LoVo (cell line): Measurements from ENCODE around the gene TPGS2.
"Not testable (repeated sequence)": the region's sequence is repeated elsewhere in the genome, so short reads cannot be mapped to it uniquely, and the experiment has no call there.

ENCODE experiments used
- DNase-seq: peaks from one replicate; pipeline ENCODE4 v3.0.0-alpha.2; 2016; ENCODE audit warnings: low spot score

Gene TPGS2

DNA sequence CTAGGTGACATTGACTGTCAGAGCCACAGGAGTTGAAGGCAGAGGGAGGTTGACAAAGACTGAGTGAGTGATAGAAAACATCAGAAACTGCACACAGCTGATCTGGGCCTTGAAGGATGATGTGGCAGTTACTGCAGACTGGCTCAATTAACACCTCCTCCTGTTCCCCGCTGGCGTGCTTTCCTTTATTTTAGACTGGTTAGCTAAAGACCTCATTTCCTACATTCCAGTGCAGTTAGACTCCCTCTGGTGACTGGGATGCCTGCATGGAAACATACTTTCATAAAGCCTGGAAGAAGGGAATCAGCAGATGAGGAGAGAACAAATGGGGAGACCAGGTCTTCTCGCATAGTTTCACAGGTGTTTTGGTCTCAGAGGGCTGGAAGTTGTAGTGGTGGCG lies 7.1 kb downstream of the TPGS2 start:
- DNase-seq = no peak

DNA sequence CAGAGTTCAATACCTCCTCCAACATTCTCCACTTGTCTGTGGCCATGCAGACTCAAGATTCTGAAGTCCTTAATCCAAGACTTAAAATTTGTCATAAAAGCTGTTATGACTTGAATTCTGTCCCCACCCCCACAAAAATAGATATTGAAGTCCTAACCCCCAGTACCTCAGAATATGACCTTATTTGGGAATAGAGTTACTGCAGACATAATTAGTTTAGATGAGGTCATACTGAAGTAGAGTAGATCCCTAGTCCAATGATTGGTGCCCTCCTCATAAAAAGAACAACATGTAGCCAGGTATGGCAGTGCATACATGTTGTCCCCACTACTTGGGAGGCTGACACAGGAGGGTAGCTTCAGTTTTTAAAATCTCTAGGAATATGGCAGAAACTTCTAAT lies 9.2 kb downstream of the TPGS2 start:
- no peak for DNase-seq

DNA sequence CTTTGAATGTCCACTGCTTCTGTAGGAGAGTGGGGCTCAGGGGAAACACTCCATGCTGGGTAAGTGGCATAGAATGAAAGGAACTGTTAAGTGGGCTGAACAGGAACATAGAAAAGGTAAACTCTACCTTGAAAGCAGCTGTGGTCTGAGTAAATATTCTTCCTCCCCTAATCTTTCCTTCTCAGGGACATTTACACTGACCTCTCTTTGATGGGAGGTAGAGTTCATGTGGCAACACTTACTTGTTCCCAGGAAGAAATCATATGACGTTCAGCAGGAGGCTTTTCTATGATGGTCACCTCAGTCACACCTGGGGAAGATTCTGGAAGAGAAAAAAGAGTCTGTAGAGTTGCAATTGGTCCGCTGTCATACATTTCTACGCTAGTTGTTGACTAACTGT lies 10.2 kb downstream of the TPGS2 start:
- DNase-seq = no peak

DNA sequence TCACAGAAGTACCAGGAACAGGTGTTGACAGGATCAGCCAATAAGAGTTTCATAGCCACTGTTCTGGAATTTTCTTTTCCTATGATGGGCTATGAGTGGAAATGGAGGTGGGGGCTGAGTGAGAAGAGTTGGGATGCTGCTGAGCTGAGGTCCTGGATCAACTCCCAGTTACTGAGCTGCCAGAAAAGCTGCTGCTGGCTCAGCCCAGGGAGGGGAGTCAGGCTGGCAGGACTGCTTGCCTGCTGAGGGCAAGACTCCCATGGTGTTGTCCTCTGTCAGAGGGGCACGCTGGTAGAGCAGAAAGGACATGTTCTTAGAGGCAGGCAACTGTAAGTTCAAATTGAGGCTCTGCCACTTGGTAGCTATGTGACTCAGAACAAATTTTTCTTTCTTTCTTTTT lies 11.8 kb downstream of the TPGS2 start:
- no peak for DNase-seq

DNA sequence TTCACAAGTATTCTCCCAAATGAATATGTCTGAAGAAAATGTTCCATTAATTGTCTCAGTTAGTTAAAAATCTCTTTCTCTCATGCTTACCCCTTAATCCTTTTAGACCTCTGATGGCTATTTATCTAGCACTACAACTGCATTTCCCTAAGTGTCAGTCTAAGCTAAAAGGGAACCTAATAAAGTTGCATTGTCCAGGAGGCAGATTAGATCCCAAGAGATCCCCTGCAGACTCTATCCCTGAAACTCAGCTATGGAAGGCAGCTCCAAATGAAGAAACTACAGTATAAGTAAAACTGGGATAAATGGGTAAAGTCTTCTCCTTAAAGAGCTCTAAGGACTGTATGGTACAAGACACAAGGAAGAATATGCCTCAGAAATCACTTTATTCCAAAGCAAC lies 12.7 kb downstream of the TPGS2 start:
- not testable (repeated sequence) for DNase-seq

DNA sequence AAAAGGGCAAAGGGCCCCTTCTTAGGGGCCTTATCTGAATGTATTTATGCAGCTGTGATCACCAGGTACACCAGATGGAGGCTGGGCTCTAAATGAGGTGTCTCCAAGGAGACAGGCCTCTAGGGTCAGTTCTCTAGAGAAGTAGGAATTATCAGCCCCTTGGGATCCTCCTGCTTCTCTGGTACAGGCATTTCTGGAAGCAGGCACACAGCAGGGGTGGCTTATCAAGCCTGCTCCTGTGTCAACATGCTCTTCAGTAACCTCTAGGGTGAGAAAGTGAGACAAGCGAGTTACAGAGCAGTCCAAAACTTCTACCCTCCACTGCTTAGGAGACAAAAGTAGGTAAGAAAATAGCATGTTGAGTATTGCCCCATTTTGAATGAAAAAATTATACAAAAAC lies 13.8 kb downstream of the TPGS2 start:
- DNase-seq = no peak

DNA sequence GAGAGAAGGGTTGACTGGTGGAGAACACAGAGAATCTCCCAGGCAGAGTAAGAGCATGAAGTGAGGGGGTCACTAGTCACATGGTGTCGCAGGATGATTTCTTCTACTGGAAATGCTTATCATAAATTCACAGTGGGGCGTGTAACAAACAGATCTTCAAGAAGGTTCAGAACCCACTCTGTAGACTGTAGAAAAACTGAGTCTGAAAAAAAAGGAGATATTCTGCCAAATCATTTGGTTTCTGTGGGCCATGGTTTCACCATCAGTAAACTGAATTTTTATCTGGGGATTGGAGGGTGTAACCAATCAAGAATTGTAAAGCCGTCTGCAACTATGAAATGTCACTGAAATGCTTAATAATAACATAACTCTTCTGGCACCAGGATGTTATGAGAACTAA lies 15.0 kb downstream of the TPGS2 start:
- no peak for DNase-seq

DNA sequence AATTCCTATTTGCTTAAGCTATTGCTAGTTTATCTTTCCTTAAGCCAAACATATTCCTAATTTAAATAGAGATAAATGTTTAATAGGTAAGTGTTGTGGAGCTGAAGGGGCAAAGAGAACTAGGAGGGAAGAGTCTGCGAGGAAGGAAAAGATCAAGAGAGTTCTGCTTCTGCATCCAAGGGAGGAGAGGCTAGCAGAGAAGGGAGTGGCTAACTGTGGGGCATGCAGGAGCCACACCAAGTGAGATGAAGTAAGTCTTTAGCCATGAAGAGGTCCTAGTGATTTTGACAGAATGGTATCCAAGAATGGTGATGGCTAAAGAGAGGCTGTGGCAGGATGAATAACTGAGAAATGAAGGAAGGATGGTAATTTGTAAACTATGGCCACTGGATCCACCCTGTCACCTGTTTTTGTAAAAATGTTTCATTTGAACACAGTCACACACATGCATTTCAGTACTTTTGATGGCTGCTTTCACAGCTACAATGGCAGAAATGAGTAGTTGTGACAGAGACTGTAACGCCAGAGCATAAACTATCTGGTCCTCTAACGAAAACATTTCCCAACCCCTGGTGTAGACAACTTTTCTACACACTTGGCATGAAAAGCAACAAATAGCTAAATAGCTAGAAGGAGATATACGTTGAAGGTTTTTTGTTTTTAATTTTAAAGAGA lies 15.6 kb downstream of the TPGS2 start:
- no peak for DNase-seq

DNA sequence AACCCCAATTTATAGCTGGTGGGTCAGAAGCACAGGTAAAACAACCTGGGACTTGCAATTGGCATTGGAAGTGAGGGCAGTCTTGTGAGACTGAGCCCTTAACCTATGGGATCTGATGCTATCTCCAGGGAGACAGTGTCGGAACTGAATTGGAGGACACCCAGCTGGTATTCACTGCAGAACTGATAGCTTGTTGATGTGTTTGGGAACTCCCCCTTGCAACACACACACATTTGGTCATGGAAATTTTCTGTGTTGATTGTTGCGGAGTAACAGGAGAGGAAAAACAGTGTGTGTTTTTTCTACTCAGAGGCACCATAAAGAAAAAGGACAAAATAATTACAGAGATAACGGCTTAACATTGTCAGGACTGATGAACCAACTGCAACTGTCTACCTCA lies 16.1 kb downstream of the TPGS2 start:
- DNase-seq = no peak

DNA sequence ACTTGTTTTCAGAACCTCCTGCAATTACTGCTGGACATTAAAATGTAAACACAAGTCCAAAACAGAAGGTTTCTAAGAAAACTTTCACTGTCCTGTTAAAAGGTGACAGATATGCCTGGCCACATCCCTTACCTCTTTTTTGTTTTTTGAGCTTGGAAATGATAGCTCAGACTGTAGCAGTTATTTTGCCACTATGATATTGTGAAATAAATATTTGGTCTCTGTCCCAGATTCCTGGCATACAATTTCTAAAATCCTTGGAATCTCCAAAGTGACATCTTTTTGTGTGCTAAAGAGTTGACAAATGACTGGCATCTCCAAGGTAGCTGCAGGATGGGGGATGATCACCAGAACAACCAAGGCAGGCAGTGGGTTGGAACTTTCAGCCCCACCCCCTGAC lies 16.8 kb downstream of the TPGS2 start:
- no peak for DNase-seq

DNA sequence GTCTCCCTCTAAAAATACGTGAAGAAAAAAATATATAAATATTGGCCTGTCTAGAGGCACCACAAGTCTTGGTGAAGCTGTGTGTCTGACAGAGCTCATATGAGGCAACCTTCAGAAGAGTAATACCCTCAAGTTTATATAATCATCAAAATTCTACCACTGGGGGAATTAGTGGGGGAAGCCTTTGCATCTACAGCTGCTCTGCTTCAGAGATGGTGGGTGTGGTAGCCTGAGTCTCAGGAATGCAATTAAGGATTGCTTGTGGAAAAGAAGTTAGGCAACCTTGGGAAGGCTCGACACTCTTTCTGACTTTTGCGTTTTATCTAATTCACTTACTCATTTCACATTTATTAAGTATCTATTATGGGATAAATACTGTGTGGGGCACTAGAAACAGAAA lies 17.4 kb downstream of the TPGS2 start:
- no peak for DNase-seq

DNA sequence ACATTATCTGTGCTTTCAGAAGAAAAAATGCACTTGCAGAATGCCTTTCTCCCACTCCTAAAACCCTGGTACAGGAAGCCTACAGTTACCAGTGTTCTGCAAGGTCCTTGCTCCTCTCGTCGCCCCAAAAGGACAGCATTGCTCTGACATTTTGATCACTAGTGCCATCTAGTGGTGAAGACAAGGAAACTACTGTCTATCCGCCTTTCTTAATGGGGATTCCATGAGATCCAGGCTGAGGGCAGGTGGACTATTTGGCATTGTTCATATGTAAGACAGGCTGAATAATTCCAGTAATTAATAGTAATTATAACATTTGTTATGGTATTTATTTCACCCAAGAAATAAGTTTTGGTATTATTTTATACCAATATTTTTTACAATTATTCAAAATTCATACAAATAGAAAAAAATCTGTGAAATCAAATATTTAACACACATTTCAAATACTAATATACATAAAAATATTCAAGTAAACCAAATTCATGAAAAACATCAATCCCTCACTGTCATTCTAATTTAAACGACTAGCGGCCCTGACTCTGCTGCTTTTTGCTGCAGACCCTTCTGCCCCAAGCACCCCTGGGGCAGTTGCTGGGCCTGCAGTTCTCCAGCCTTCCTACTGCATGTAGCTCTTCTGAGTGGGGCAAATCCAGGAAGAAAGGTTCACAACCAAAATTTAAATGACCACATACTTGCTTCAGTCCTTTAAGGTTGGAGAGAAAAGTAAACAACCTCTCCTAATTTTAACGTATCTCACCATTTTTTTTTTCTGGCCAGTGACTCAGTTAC lies 19.0 kb downstream of the TPGS2 start:
- DNase-seq = peak; percentile 77

DNA sequence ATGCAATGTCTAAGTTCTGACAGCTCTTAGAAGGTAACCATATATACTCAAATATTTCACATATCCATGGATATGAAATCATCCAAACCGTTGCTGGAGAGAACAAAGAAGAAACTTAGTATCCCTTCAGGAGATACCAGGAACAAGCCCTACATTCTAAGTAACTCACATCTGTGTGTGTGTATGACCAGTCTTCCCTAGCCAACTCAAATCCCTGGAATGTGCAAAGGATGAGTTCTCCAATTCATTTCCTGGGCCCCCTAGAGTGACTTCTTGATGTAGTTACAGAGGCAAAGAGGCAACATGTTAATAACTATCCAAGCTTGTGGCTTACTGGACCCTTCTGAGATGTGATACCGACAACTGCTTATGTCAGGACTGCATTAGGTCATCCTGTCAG lies 20.1 kb downstream of the TPGS2 start:
- no peak for DNase-seq

DNA sequence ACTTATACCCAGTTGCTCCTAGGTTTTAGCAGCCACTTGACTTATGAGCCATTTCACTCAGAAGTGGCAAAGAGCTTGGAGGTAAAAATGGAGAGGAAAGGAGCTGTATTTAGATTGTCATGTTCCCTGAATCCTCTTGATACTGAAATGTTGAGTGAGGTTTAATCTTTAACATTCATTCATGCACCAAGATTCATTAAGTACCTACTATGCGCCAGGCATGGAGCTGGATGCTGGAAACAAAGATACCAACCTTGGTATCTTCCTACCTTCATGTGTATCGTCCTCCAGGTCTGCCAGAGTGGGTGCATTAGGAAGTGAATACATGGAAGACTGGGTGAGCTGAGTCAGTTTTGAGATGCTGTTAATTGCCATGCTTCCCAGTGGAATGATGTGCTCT lies 23.7 kb downstream of the TPGS2 start:
- no peak for DNase-seq

DNA sequence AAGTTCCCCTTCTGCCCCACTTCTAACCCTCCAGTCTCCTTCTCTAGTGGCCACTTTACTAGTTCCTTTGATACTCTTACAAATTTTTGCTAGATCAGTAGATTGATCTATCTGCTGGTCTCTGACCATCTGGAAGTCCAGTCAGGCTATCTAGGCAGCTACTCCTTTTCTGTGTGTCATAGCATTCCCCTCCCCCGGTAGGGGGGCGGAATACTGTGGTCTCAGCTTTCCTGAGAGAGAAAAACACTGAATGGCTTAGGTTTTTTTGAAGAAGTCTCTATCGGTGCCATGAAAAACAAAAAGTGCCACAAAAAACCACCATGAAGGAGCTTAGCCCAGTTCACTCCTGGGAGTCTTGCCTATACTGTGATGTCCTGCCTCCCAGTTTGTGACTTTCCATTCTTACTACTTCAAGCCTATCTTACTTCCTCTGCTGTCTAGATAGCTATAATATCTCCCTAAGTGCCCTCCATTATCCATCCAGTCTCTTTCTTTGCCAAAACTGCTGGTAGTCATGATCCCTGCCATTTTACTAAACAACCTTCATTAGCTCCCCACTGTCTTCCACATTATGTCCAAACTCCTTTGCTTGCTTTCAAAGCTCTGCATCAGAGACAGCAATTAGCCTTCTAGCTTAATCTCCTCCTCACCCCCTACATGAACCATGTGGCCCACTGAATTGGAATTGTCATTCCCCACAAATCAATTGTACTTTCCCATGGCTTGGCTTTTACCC lies 29.9 kb downstream of the TPGS2 start:
- no peak for DNase-seq

DNA sequence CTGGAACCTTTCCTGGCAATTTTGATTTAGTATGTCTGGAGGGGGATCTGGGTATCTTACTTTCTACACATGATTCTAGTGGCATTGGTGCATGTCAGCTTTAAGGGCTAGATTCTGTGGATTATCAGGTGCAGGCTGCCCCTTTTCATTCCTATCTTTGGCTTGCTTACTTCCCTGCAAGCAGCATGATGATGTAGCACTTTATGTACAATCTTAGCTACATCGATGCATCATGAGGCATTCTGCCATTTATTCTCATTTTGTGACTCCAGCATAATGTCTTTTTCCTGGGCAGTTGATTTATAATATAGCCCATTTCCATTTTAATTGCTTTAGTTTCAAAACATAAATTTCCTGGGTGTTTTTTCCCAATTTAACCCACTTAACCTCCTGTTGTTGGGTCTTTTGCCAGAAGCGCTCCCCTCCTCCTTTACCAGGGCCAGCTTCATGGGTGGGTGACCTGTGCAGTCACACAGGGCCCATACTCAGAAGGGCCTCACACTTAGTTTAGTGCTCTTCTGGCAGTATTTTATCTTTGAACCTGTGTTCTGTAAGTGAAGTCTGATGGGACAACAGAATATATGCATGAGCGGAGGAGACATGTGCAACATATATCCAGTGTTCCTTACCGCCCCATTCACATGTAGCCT lies 36.0 kb downstream of the TPGS2 start:
- no peak for DNase-seq

DNA sequence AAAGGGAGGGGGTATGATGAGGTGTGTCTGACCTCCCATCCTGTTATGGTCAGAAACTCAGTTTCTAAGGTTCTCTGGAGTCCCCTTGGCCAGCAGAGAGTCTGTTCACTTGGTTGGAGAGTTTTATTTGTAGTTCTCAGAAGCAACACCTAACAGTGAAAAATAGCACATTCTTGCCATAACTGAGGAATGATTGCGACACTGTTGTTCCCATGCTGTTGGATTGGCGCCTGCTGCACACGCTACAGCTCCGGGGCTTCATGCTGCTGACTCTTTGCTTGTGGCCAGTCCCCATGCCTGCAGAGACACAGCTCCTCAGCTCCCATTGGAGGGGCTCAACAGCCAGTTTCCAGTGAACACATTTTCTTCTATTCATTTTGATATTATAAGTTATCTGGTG lies 42.1 kb downstream of the TPGS2 start:
- DNase-seq = peak; percentile 3

DNA sequence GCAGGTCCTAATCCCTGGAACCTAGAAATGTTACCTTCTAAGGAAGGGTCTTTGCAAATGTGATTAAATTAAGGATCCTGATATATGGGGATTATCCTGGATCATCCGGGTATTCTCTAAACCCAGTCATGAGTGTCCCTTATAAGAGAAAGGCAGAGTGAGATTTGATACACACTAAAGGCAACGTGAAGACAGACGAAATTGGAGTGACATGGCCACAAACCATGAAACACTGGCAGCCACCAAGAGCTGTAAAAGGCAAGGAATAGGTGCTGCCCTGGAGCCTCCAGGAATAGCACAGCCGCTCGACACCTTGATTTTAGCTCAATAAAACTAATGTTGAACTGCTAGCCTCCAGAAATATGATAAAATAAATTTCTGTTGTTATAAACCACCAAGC lies 45.0 kb downstream of the TPGS2 start:
- no peak for DNase-seq

DNA sequence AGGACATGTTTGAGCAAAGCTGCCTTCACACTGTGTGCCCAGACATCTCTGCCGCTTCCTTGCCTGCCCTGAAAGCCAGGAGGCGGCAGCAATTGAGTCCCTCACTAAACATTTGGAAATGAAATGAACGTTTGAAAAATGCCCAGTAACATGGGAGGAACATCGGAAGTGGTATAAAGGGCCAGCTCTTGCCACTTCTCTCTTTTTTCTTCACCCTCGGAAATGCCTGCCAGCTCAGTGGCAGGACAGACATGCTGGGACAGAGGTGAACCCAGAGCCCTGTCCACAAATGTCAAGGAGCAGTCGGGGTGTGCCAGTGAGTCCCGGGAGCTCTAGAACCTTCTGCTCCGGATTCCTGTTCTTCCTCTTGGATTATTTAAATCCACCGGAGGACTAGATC lies 46.1 kb downstream of the TPGS2 start:
- DNase-seq = no peak

DNA sequence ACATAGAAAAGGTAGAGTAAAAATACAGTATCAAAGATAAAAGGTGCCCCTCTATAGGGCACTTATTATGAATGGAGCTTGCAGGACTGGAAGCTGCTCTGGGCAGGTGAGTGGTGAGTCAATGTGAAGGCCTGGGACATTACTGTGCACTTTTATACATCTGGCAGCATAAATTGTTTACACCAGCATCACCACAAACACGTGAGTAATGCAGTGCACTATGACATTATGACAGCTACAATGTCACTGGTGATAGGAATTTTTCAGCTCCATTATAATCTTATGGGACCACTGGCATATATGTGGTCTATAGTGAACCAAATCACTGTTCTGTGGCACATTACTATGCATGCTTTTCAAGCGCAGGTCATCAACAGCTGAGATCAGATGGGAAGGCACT lies 48.1 kb downstream of the TPGS2 start:
- DNase-seq = no peak

DNA sequence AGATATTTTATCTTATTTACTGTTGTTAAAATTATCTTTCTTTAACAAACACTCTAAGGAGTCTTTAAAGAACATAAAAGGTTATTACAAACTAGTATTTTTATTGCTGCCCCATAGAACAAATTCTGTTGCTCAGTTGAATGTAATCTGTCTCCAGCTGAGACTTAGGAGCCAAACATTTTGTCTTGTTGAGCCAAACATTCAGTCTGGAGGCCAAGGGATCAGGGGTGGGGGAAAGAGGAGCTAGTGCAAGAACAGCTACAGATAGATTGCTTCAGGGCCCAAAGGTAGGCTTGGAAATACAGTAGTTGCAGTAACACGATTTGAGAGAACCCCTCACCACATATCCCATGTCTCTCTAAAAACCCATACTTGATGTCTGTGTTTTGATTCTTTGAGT lies 51.2 kb downstream of the TPGS2 start:
- DNase-seq = no peak

DNA sequence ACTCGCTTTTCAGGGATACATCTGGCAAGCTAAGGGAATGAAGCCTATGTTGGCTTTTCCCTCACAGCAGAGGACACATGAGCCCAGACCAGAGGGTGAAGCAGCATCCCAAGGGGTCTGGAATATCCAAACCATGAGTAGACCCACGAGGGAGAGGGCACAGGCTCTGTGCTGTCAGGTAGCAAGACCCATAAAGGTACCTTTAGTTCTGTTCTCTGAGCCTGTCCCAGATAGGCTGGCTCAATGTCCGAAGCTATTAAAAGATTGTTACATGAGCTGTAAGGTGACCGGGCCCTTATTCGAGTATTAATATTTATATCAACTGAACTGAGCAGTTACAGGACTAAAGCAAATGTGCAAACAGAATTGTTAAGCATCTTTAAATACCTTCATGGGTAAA lies 52.2 kb downstream of the TPGS2 start:
- DNase-seq = no peak

DNA sequence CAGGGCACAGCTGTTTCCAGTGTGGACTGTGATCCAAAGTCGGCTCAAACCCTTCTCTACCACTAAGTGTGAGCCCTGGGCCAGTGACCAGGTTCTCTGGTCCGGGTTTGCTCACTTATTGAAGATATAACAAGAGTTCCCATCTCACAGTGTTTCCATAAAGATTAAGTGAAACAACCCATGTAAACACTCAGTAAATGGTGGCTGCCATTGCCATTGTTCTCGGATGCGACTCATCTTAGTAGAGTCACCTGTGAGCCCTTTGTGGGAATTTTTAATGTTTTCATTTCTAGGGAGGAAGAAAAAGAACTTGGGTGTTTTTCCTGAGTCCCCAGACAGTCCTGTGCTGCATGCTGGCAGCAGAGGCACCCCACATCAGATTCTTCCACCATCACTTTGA lies 53.4 kb downstream of the TPGS2 start:
- no peak for DNase-seq
